SU-DHL-6 (cell line): ENCODE data around the gene RBM19.

Source experiments
- H2AFZ ChIP-seq: fragments of 200-600 bp; sonication (generic); 2 replicates; pipeline ENCODE4 v1.6.1; 2014; ENCODE audit warnings: low read depth, mild to moderate bottlenecking, moderate library complexity, mixed read lengths, antibody characterized with exemption, low read length; ENCODE audit not compliant: severe bottlenecking
- H3F3A ChIP-seq: fragments of 200-600 bp; shearing (Covaris generic); 2 replicates; pipeline ENCODE4 v1.6.0; 2016; ENCODE audit warnings: antibody characterized with exemption, mild to moderate bottlenecking; ENCODE audit not compliant: insufficient read depth
- H3K27ac ChIP-seq: fragments of 200-600 bp; sonication (generic); 2 replicates; pipeline ENCODE4 v1.5.1; 2016; ENCODE audit warnings: low read depth, mild to moderate bottlenecking, low read length, moderate library complexity, mixed read lengths
- H3K27me3 ChIP-seq: fragments of 200-600 bp; sonication (generic), shearing (Covaris generic); 2 replicates; pipeline ENCODE4 v1.6.0; 2014; ENCODE audit warnings: mild to moderate bottlenecking, low read length
- H3K36me3 ChIP-seq: fragments of 200-600 bp; sonication (generic); 2 replicates; pipeline ENCODE4 v1.6.1; 2014; ENCODE audit warnings: mild to moderate bottlenecking, low read length, mixed read lengths
- H3K4me2 ChIP-seq: fragments of 300-600, 200-600 bp; shearing (Covaris generic), sonication (generic); 2 replicates; pipeline ENCODE4 v1.6.0; 2014; ENCODE audit warnings: low read length, low read depth, mild to moderate bottlenecking; ENCODE audit not compliant: poor library complexity, severe bottlenecking
- H3K4me3 ChIP-seq: fragments of 200-600 bp; sonication (generic); 2 replicates; pipeline ENCODE4 v1.5.1; 2014; ENCODE audit warnings: antibody characterized with exemption, low read length, mild to moderate bottlenecking, mixed read lengths; ENCODE audit not compliant: insufficient read depth, poor library complexity, severe bottlenecking
- H3K79me2 ChIP-seq: fragments of 200-600 bp; sonication (generic); 2 replicates; pipeline ENCODE4 v1.6.1; 2014; ENCODE audit warnings: mild to moderate bottlenecking, low read length, moderate library complexity; ENCODE audit not compliant: insufficient read depth
- H3K9ac ChIP-seq: fragments of 200-600 bp; sonication (generic); 2 replicates; pipeline ENCODE4 v1.7.0; 2014; ENCODE audit warnings: mild to moderate bottlenecking, low read length
- H3K9me2 ChIP-seq: fragments of 200-600 bp; sonication (generic); replicated peaks from 2 replicates; pipeline ENCODE4 v1.6.1; 2014; ENCODE audit warnings: low read length; ENCODE audit not compliant: insufficient read depth
- H3K9me3 ChIP-seq: fragments of 200-600 bp; sonication (generic); 2 replicates; pipeline ENCODE4 v1.6.1; 2014; ENCODE audit warnings: low read length, mixed read lengths; ENCODE audit not compliant: insufficient read depth
- H4K20me1 ChIP-seq: fragments of 200-600 bp; sonication (generic); 2 replicates; pipeline ENCODE4 v1.6.1; 2014; ENCODE audit warnings: low read depth, mild to moderate bottlenecking, antibody characterized with exemption, low read length, moderate library complexity, mixed read lengths
- EZH2phosphoT487 ChIP-seq: fragments of 200-600 bp; sonication (generic), shearing (Covaris generic); conservative IDR thresholded peaks from 2 replicates; pipeline ENCODE4 v1.6.1; 2018; ENCODE audit warnings: mild to moderate bottlenecking, antibody characterized with exemption, low read length, moderate library complexity, mixed read lengths
- TF ChIP-seq, protein P1 (sequence below): fragments of 200-600 bp; sonication (generic); IDR thresholded peaks from one replicate; pipeline ENCODE4 v1.5.1; 2017; ENCODE audit warnings: antibody characterized with exemption, mild to moderate bottlenecking, low read length, moderate library complexity; ENCODE audit not compliant: insufficient read depth, poor library complexity, severe bottlenecking

Gene RBM19

DNA sequence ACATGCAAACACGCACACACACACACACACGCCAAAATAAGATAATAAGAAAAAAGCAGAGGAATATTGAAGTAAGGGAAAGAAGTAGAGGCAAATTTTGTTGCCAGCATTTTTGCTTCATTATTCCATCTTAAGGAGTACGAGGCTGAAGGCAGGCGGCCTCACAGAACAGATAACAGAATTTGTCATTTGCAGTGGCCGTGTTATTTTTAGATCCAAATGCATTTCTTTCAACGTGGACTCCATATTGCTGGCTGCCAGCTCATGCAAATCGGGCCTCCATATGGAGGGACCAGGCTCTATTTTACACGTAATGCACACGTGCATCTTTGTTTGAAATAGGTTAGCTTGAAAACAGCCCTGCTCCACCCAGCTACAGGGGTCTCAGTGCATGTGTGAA is 172.9 kb downstream of the RBM19 start:
- no peaks in the 10 kb centered on the region for H3K9me3 ChIP-seq
- no peaks in the 10 kb centered on the region for H3K79me2 ChIP-seq
- no peaks in the 10 kb centered on the region for H3K36me3 ChIP-seq
- H3K4me3 ChIP-seq: no peak overlapping the region
- H3F3A ChIP-seq: no peaks in the 10 kb centered on the region
- no peak overlapping the region for H2AFZ ChIP-seq
- H3K4me2 ChIP-seq: no peak overlapping the region
- no peaks in the 10 kb centered on the region for H4K20me1 ChIP-seq
- TF ChIP-seq, protein P1, sequence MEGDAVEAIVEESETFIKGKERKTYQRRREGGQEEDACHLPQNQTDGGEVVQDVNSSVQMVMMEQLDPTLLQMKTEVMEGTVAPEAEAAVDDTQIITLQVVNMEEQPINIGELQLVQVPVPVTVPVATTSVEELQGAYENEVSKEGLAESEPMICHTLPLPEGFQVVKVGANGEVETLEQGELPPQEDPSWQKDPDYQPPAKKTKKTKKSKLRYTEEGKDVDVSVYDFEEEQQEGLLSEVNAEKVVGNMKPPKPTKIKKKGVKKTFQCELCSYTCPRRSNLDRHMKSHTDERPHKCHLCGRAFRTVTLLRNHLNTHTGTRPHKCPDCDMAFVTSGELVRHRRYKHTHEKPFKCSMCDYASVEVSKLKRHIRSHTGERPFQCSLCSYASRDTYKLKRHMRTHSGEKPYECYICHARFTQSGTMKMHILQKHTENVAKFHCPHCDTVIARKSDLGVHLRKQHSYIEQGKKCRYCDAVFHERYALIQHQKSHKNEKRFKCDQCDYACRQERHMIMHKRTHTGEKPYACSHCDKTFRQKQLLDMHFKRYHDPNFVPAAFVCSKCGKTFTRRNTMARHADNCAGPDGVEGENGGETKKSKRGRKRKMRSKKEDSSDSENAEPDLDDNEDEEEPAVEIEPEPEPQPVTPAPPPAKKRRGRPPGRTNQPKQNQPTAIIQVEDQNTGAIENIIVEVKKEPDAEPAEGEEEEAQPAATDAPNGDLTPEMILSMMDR: no peak
- TF ChIP-seq EZH2phosphoT487: no peak
- H3K9me2 ChIP-seq: no peaks in the 10 kb centered on the region
- no peak overlapping the region for H3K27ac ChIP-seq
- H3K27me3 ChIP-seq: no peaks in the 10 kb centered on the region
- no peak overlapping the region for H3K9ac ChIP-seq

DNA sequence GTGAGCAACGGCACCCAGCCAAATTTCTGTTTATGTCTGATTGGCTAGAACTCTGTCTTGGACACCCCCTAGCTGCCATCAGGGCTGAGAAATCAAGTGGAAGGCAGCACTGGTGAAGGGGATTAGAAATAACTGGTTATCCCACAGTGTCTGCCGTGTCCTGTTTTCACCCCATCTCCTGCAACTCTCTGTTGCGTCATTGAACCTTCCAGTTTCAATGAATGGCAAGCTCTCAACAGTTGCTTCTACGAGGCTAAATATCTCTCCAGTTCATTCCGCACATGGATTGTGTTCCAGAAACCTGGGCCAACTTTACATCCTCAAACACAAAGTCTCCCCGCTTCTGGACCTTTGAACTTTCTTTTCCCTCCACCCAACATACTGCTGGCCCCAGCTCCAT is 173.7 kb downstream of the RBM19 start:
- TF ChIP-seq, protein P1: no peak
- Histone ChIP-seq H2AFZ (no peak overlapping the region), H3K27me3 (no peaks in the 10 kb centered on the region)

DNA sequence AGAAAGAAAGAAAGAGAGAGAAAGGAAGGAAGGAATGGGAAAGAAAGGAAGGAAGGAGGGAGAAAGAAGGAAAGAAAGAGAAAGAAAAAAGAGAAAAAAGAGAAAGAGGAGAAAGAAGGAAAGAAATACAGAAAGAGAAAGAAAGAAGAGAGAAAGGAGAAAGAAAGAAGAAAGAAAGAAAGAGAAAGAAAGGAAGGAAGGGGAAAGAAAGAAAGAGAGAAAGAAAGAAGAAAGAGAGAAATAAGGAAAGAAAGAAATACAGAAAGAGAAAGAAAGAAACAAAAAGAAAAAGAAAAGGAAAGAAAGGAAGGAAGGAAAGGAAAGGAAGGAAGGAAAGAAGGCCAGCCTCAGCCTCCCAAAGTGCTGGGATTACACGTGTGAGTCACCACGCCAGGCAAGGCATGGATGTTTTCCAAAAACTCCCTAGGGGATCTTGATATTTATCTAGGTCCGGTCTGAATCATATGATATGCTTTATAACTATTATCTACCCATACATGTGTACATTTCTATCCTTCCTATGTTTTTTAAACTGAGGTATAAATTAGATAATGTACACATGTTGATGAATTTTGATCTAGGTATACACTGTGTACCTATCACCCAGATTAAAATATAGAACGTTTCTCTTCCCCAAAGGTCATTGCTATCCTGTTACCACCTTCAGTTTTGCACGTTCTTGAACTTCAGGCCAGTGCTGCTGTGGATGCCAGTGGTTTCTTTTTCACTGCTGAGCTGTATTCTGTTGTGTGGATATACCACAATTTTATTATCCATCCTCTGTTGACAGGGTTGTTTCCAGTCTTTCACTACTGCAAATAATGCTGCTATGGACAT is 177.9 kb downstream of the RBM19 start:
- no peak overlapping the region for H3K9ac ChIP-seq
- no peak for TF ChIP-seq EZH2phosphoT487
- TF ChIP-seq, protein P1: no peak
- H3K27ac ChIP-seq: no peak overlapping the region
- H3K4me3 ChIP-seq: no peak overlapping the region
- no peaks in the 10 kb centered on the region for H4K20me1 ChIP-seq
- no peak overlapping the region for H2AFZ ChIP-seq
- H3K4me2 ChIP-seq: no peak overlapping the region
- no peaks in the 10 kb centered on the region for H3K9me2 ChIP-seq
- H3F3A ChIP-seq: no peaks in the 10 kb centered on the region
- no peaks in the 10 kb centered on the region for H3K27me3 ChIP-seq
- no peaks in the 10 kb centered on the region for H3K79me2 ChIP-seq
- no peaks in the 10 kb centered on the region for H3K9me3 ChIP-seq
- H3K36me3 ChIP-seq: no peaks in the 10 kb centered on the region

More for the DNA sequence above, 173.7 kb downstream of the RBM19 start:
- no peaks in the 10 kb centered on the region for H4K20me1 ChIP-seq
- no peaks in the 10 kb centered on the region for H3F3A ChIP-seq
- no peak overlapping the region for H3K4me2 ChIP-seq
- no peaks in the 10 kb centered on the region for H3K79me2 ChIP-seq
- H3K9me2 ChIP-seq: no peaks in the 10 kb centered on the region
- H3K27ac ChIP-seq: no peak overlapping the region
- no peak overlapping the region for H3K4me3 ChIP-seq
- H3K9ac ChIP-seq: no peak overlapping the region
- H3K9me3 ChIP-seq: no peaks in the 10 kb centered on the region
- H3K36me3 ChIP-seq: no peaks in the 10 kb centered on the region
